Measurements from ENCODE around the gene FLNC.

Gene FLNC

DNA sequence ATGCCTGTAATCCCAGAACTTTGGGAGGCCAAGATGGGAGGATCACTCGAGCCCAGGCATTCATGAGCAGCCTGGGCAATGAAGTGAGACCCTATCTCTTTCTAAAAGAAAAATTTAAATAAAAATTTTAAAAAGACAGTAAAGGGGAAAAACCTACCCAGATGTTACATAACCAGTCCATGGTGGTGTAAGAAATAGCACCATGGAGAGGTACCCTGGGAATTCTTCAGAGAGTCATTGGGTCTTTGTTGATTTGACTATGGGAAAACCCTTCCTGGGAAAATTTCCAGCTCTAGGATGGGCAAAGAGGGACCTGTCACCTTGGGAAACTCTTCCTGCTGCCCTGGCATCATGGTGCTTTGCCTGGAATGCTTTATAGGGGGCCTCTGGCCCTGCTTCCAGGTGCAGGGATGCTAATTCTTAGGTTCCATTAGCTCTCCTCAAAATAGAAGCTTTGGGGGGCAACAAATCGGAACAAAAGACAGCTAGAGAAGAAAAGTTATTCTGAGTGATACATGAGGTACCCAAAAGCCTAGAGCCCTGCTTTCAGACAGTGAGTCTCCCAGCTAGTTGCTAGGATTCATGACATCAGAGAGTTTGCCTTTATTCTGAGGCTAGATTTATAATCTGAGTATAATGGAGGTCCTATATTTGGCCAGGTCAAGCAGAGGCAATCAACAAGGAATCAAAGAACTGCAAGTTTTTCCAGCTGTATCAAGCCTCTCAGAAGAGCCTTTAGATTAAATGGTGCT, 28.4 kb upstream of the FLNC start:
- no peak for DNase-seq

DNA sequence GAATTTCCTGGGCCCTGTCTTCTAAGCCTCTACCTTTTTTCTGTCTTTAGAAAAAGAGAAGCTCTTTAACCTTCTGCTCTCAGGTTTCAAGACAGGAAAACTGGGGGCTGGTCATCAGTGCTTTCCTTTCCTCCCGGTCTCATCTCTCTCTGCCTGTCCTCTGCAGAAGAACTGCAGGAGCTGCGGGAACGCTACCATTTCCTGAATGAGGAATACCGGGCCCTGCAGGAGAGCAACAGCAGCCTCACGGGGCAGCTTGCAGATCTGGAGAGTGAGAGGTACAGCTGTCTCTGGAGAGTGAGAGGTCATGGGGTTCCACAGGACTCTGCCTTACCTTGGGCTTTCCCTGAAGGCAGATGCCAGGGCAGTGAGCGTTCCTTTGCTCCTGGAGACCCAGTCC, 25.7 kb upstream of the FLNC start:
- DNase-seq: no peak

DNA sequence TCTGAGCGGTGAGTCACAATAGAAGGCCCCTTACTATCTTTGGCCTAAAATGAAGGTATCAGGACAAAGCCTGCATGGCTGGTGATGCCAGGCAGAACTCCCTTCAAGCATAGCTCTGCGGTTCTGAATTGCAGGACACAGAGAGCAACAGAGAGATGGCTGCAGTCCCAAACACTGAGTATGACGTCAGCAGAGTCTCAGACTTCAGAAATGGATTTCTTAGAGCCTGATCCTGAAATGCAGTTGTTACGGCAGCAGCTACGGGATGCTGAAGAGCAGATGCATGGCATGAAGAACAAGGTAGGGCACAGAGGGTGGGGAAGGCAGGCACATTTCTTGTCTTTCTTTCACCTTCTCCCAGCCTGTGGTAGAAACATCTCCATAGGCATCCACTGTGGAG, 25.0 kb upstream of the FLNC start:
- DNase-seq: no peak

DNA sequence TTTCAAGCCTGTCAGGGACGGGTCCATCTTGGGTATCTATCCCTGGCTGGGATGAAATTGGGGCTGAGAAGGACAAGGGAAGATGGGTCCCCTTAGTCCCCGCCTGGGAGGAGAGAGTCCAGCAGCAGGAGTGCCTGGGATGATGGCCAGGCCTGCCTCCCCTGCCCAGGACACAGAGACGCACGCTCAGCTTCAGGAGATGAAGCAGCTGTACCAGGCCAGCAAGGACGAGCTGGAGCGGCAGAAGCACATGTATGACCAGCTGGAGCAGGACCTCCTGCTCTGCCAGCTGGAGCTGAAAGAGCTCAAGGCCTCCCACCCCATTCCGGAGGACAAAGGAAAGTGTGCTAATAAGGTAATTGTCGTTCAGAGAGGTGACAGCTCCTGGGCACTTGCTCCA, 23.0 kb upstream of the FLNC start:
- peak; percentile 12 for DNase-seq

DNA sequence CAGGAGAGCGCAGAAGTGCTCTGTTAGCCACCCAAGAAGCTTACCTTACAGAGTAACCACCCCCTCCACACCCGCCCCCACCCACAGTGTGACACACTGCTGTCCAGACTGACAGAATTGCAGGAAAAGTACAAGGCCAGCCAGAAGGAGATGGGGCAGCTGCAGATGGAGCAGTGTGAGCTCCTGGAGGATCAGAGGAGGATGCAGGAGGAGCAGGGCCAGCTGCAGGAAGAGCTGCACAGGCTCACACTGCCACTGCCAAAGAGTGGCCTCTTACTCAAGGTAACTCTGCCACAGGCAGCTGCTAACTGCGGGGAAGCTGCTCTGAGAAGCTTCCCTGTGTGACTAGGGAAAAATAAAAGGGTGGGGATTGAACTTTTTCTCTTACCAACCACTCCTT, 20.8 kb upstream of the FLNC start:
- peak; percentile 11 for DNase-seq

DNA sequence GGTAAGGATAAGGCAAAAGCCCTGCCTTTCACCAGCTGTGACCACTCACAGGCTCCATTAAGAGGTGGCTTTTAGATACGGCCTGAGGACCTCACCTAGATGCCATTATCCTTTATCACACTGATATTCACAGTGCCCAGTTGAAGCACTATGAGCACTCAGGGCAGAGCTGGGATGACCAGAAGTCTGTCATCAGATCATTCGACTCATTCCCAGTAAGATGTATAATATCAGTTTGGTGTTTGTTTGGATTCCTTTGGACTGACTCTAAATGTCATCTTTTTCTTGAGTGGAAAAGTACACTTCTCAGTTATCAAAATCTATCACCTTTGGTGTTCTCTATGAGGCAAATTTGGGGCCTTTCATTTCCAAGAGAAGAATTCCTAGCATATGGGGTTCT, 19.7 kb upstream of the FLNC start:
- DNase-seq: no peak

DNA sequence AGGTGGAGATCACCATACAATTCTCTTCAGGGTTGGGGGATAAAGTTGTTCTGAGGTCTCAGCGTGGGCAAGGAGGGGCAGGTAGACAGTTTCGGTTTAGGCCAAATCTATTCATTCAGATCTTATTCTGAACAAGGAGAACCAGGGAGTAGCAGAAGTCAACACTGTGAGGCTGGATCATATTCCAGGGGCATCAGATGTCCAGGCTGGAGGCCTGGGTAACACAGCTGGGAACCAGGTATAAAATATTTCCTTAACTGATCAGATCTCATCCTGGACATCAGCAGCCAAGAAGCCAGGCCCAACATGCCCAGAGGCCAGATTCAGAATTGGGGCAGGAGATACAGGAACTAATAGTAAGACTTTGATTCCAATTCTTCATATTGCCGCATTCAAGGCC, 19.2 kb upstream of the FLNC start:
- DNase-seq: no peak

DNA sequence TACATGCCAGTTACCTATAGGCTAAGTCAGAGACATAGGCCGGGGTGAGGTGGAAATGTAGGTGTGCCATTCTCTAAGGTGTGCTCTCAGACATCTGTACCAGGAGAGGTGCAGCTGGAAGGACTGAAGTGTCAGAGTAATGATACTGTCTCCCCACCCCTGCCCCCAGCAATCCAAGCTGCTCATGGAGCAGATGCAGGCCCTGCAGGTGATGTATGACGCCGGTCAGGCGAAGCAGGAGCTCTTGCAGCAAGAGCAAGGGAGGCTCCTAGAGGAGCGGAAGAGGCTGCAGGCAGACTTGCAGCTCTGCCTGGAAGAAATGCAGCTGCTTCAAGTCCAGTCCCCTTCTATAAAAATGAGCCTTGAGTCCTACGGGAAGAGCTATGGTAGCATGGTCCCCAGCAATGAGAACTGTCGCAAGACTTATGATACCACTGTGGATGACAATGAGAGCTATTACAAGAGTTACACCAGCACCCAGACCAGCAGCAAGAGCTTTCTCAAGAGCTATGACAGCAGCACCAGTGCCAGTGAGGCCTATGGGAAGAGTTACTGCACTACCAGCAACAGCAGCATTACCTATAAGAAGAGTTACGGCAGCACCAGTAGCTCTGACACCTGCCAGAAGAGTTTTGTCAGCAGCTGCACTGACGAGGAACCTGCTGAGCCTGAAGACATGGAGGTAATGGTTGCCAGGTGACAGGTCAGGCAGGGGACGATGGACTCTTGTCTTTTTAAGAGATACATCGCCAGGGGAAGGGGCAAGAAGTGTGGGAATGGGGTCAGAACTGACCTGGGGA, 18.4 kb upstream of the FLNC start:
- DNase-seq: no peak

DNA sequence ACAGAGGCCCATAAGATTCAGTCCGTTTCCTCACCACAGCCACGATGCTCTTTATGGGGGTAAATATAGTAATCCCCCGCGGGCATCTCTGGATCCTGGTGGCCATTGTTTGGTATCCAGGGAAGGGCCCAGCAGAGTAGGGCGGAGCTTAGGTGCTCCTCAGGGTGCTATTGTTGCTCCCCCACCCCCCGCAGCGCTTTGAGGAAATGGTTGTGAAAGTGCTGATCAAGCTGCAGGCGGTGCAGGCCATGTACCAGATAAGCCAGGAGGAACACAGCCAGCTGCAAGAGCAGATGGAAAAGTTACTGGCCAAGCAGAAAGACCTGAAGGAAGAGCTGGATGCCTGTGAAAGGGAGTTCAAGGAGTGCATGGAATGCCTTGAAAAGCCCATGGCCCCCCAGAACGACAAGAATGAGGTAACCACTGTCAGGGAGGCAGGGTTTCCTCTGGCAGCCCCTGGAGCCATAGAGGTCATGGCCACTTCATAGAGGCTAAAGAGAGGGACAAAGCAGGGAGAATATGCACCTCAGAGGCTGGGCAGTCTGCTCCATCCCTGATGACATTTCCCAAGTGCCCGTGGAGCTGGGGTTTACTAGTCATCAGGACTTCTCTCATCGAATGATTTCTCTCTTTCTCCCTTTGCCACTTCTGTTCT, 17.6 kb upstream of the FLNC start:
- DNase-seq: no peak

DNA sequence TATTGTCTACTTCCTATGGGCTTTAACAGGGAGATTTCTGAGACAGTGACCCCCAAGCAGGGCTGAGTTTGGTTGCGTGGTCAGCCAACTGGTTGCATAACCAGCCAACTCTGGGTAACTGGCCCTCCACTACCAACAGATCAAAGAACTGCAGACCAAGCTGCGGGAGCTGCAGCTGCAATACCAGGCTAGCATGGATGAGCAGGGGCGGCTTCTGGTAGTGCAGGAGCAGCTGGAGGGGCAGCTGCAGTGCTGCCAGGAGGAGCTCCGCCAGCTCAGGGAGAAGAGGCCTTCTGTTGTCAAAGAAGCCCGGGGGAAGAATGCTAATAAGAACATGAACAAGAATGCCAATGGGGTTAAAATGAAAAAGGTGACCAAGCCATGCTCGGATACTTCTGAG, 15.7 kb upstream of the FLNC start:
- peak; percentile 28 for DNase-seq

DNA sequence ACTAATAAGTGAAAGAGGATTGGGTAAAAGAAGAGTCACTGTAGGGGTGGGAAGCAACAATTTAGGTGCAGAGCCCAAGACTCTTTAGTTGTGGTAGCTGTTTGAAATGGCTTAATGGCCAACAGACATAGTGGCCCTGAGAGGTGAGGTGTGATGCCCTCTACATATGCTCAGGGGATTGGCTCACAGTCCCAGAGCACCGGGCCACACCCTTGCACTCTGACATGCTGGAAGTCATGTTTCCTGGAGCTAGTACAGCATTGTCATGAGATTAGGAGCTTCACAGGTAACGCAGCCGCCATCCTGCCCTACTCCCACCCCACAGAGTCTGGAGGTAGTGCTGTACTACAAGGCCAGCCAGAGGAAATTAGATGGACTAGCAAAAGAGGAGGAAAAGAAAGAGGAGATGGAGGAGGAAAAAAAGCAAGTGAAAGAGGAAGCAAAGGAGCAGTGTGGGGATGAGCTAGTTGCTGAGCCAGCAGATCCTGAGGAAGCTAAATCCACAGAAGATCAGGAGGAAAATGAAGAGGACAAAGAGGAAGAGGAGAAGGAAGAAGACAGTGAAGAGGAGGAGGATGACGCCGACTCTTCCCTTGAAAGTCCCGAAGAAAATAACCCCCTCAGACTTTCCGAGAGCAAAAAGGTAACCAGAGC, 14.8 kb upstream of the FLNC start:
- no peak for DNase-seq

DNA sequence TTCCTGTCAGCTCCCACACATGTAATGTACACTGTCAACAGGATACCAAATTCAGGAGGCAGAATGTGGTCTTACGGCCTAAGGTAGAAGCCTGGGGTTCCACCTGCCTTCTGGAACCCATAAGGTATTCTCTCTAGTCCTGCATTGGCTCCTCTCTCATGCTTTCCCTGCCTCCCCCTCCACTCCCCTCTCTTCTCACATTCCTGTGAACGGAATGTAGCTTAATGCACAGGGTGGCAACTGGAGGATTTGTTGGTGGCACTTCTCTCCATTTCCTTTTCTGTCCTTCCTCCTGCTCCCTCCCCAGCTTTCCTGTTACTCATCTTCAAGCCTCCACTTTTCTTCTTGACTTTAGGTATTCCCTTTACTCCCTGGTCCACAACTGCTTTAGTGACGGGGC, 11.5 kb upstream of the FLNC start:
- DNase-seq: no peak

DNA sequence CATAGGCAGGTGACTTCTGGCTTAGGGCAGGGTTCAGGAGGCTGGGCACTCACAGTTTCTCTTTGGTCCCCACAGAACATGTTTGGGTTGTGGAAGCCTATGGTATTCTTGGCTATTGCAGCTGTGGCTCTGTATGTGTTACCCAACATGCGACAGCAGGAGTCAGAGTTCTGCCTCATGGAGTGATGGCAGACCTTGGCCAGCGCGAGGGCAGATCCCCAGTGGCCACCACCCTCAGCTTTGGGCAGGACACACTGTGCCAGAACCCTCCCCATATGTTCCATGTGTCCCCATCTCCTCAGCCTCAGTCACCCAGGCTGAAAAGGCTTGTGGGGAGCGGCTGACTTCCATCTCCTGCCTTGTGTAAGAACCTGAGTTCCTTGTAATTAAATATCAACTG, 8.5 kb upstream of the FLNC start:
- DNase-seq: no peak

DNA sequence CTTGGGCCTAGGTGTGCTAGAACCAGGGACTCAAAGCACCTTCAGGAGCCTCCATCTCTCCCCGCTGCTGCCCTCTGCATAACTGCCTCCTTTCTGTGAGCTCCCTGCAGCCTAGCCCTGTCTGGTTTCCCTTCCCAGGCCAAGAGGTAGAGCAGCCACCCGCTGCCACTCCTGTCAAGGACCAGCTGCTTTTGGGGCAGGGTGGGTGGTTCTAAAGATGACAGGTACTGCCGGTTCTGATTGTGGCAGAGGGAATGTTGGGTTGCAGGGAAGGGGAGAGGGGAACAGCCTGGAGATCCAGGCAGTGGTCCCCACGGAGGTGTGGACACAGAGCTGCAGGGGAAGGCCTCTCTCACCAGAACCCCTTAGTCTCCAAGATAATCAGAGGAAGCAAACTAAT, 3.7 kb upstream of the FLNC start:
- no peak for DNase-seq

DNA sequence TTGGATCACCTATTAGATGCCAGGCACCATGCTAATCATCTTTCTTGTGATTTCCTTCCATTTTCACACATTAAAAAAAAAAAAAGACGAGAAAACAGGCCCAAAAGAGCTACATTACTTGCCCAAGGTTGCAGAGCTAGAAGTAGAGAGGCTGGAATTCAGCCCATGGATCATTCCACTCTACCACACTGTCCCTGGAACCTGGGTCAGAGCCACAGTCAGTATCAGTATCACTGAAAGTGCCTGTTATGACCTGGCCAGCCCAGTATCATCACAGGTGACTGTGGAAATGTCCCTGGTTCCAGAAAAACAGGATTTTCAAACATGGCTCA, 3.3 kb upstream of the FLNC start:
- no peak for DNase-seq

DNA sequence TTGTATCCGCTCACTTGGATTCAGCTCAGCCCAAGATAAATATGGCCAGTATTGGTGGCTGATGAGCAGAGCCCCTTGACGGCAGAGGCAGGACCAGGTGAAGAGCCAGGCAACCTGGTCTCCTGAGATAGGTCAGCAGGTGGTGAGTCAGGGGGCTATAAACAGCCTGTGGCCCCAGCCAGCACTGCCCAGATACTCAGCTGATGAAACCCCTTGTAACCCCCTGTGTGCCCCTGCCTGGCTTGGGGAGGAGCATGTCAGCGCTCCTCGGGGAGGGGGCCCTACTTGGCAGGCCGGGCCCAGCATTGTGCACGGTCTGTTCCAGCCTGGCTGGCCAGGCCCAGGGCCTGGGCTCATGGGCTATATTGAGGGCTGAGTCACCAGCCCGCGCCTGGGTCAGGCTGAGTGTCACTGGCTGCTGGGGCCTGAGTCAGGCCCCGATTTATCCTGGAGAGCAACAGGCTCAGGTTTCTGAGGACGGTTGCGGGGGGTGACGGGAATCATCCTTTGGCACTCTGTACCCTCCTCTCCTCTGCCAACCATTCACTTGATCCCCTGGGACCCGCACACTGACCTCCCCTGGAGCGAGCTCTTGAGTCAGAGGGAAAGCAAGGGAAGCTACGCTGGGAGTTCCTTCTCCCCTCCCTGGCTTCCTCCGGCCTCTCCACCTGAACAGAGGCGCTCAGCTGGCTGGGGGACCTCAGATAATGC, 2.8 kb upstream of the FLNC start:
- DNase-seq: no peak

DNA sequence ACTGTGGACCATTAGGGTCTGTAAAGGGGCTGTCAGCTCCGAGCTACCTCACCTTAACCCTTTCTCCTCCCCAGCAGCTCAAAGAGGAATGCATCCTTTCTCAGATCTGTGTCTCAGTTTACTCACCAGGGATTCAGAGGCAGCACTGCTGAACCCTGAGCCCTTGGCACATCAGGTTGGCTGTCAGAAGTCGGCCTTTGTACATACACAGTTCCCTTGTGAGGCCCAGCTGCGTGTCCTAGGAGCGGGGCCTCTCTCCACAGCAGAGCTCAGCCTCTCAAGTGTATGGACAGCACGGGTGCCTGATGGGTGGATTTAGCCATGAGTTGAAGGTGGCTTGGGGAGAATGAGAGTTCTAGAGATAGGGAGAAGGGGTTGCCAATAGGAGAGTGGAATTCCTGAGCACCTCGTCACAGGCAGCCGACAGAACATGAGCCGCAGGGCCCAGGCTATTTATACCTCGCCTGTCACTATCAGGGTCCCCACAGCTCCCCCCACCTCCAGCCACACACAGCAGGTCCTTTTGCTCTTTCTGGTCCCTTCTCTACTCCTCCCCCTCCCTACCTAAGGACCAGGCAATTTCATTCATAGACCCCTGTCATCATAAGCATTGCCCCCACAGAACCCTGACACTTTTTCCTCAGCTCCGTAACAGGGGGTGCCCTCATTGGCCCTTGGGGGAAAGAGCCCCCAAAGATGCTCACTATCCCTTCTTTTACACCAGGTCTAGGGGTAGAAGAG, 2.1 kb upstream of the FLNC start:
- DNase-seq: no peak

DNA sequence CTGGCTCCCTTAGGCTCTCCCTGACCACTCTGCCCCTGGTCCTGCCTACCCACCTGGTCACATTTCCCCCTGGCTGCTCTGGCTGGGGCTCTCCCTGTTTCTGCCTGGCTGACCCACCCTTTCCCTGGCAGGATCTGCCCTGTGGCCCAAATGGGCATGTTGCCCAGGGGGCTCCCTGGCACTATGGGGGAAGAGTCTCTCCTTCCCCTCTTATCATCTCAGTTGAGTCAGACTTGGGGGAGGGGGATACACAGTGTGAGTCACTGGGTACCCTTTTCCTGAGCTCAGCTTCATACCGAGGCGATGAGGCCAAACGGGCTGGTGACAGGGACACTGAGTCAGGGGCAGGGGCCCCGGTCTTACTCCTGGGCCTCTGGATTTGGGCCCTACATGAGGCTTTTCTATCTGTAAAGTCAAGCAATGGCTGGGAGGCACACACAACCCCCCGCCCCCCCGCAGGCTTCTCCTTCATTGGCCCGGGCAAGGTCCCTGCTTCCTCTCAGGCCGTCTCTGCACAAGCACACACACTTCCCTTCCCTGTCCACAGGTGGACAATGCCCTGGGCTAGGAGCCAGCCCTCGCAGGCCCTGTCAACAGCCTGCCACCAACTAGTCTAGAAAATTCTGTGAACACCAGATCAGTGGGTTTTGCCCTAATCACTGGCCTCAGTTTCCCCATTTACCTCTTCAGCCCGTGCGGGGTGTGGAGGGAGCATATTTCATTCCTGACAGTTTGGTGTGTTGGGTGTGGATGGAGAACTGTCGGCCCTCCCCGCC, 627 bp upstream of the FLNC start:
- DNase-seq: no peak

DNA sequence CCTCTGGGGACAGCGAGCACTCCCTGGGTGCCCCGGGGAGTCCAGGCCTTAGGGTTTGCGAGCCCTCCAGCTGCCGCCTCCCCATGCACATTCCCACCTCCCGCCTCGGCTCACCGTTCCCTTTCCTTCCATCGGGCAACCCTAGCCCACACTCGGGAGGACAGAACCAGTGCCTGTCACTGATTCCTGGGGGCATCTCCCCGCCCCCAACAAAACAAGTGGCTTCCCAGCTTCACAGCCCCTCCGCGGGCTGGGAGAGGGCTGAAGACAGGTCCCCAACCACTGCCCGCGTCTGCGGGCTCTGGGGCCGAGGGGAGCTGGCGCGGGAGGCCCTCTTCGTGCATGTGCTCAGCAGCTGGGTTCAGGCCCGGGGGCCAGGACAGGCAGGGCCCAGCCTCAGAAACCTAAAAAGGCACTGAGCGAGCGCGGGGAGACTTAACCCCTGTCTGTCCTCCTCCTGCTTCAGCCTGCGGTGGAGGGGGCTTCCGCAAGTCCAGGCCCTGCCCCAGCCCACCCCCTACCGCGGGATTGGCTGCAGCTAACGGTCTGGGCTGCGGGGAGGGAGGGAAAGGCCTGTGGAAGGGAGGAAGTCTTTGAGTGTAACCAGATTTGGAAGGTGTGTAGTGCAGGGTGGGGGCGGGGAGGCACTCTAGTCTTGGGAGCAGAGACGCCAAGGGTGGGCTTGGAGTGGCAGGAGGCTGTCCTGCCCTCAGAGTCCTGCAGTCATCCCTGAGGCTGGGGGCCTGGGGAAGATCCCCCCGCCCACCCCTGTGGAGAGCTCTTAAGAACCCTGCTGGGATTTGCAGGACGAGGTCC, 1.2 kb downstream of the FLNC start:
- peak; percentile 96 for DNase-seq
